SH-SY5Y (cell line): ENCODE data around the gene SNORC.

Experiments
- GATA2 ChIP-seq: IDR thresholded peaks from 2 replicates; pipeline ENCODE4 v1.6.1; 2011; ENCODE audit warnings: mild to moderate bottlenecking, low read depth, low read length
- GATA3 ChIP-seq: IDR thresholded peaks from 2 replicates; pipeline ENCODE4 v1.6.1; 2011; ENCODE audit warnings: low read depth, mild to moderate bottlenecking, low read length, moderate library complexity

DNA sequence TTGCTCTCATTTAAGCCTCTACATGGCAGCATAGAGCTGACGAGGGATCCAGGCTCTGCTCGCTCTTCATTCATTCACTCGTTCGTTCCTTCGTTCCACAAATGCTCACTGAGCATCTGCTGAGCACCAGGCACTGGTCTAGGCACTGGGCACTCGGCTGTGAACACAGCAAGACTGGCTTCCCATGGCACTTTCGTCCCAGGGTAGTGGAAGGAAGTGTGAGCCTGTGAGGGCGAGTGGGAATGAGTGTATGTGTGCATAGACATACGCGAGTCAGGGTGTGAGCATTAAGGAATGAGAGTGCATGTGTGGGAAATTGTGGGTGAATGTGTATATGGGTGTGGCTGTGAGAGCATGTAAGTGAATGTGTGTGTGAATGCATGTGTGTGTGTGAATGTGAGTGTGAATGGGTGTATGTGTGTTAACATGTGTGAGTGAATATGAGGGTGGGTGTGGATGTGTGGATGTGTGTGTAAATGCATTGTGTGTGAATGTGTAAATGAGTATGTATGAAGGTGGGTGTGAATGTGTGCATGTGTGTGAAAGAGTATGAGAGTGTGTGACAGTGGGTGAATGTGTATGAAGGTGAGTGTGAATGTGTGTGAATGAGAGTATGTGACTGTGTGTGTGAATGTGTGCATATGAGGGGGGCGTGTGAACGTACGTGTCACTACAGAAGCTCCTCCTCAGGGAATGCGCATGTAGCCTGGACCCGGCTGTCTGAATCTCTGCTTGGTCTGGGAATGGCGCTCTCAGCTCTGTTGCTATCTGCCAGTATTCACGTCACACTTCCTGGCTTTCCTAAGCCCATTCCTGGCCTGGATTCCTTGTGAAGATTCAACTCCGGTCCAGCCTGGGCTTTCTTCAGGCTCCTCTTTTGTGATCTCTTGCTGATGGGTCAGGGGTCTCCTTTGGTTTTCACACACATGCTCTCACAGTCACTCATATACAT is 28.8 kb downstream of the SNORC start:
- no peak for TF ChIP-seq GATA2
- TF ChIP-seq GATA3 = no peak
